ENCODE data around the gene ATOX1. TPM values are rescaled to one million over a fixed set of nuclear protein-coding genes. Genes with fewer than 3 reads are reported as not detected.

Gene ATOX1
- total and polyA plus RNA-seq, 2 of the 8 experiments (the other 6 are each of a cell fraction or from before 2014, with no cell fraction given), result 79.9 to 232 TPM

- TF ChIP-seq CBX8 (IDR thresholded peaks at IDR 0.05; ENCODE audit: borderline replicate concordance, low read depth, low read length), result no peak
- 0 out of 2 replicates have a peak, but pooled peaks have one; percentile 4 for TF ChIP-seq MAX (IDR thresholded peaks at IDR 0.05)
These were observed 61.9 kb downstream of the ATOX1 start (continued) for GRCh38 chr5:151696470-151697061.

Measured in H1 (cell line).